Glutamatergic neuron (in vitro differentiated cells): Measurements from ENCODE around the gene SLC17A6. TPM values are rescaled to one million over a fixed set of nuclear protein-coding genes. Genes with fewer than 3 reads are reported as not detected.
A peak's percentile ranks its signal among the peaks of the same experiment; 100 is the strongest.

Source experiments
- DNase-seq: peaks from one replicate; pipeline ENCODE4 v3.0.0; 2022
- H3K27ac Mint-ChIP-seq: one replicate; pipeline ENCODE4 v1.8.0; 2020; ENCODE audit warnings: mild to moderate bottlenecking, mixed read lengths, inconsistent platforms; ENCODE audit not compliant: unreplicated experiment
- H3K27me3 Mint-ChIP-seq: one replicate; pipeline ENCODE4 v1.8.0; 2020; ENCODE audit warnings: mild to moderate bottlenecking, moderate library complexity, mixed read lengths, inconsistent platforms; ENCODE audit not compliant: unreplicated experiment
- H3K36me3 Mint-ChIP-seq: one replicate; pipeline ENCODE4 v1.8.0; 2020; ENCODE audit warnings: mild to moderate bottlenecking, mixed read lengths, inconsistent platforms; ENCODE audit not compliant: unreplicated experiment
- H3K4me1 Mint-ChIP-seq: one replicate; pipeline ENCODE4 v1.8.0; 2020; ENCODE audit warnings: mild to moderate bottlenecking, low read depth, mixed read lengths, inconsistent platforms; ENCODE audit not compliant: unreplicated experiment
- H3K4me3 Mint-ChIP-seq: one replicate; pipeline ENCODE4 v1.8.0; 2020; ENCODE audit warnings: mild to moderate bottlenecking, mixed read lengths, inconsistent platforms; ENCODE audit not compliant: unreplicated experiment
- H3K9me3 Mint-ChIP-seq: one replicate; pipeline ENCODE4 v1.8.0; 2020; ENCODE audit warnings: mild to moderate bottlenecking, moderate library complexity, mixed read lengths, inconsistent platforms; ENCODE audit not compliant: unreplicated experiment
- total RNA-seq: library from RNA; stranded (reverse); fragmentation: NEBNext Ultra II Directional; extraction: Animal tissue kit (Norgen Biotek cat#: 25700); gene quantifications from one replicate; pipeline ENCODE4 v1.2.1, GENCODE V29; 2021; ENCODE audit not compliant: unreplicated experiment
- TF ChIP-seq, protein P1 (sequence below): fragments of 200-600 bp; sonication (generic); IDR thresholded peaks from one replicate; pipeline ENCODE4 v1.5.0; 2021; ENCODE audit not compliant: partially characterized antibody, unreplicated experiment

Gene SLC17A6
- total RNA-seq, 1 donor from 2014 or later = 170 TPM

DNA sequence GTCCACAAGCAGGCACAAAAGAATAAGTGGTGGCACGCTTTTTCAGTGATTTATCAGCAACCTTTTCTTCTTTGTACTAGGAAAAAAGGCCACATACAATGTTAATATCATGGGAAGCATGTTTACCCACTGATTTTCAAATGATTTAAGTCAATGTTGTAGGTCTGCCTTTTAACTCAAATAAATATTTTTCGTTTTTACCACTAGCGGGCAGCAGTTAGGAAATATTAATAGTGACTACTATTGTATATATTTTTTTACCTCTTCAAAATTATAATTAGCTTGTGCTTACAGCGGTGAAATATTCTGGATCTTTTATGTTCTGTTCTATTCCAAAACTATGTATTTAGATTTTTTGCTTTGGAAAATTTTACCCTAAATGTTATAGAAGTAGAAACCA lies 6.4 kb upstream of the SLC17A6 start:
- TF ChIP-seq, protein P1, sequence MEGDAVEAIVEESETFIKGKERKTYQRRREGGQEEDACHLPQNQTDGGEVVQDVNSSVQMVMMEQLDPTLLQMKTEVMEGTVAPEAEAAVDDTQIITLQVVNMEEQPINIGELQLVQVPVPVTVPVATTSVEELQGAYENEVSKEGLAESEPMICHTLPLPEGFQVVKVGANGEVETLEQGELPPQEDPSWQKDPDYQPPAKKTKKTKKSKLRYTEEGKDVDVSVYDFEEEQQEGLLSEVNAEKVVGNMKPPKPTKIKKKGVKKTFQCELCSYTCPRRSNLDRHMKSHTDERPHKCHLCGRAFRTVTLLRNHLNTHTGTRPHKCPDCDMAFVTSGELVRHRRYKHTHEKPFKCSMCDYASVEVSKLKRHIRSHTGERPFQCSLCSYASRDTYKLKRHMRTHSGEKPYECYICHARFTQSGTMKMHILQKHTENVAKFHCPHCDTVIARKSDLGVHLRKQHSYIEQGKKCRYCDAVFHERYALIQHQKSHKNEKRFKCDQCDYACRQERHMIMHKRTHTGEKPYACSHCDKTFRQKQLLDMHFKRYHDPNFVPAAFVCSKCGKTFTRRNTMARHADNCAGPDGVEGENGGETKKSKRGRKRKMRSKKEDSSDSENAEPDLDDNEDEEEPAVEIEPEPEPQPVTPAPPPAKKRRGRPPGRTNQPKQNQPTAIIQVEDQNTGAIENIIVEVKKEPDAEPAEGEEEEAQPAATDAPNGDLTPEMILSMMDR = no peak
- Mint-ChIP-seq H3K27me3 (peaks cover 6% of the 10 kb centered on the region), H3K4me1 (peaks cover 7% of the 10 kb centered on the region), H3K36me3 (no peaks in the 10 kb centered on the region), H3K4me3 (no peak overlapping the region), H3K27ac (no peak overlapping the region), H3K9me3 (peaks cover 4% of the 10 kb centered on the region)
- no peak for DNase-seq

DNA sequence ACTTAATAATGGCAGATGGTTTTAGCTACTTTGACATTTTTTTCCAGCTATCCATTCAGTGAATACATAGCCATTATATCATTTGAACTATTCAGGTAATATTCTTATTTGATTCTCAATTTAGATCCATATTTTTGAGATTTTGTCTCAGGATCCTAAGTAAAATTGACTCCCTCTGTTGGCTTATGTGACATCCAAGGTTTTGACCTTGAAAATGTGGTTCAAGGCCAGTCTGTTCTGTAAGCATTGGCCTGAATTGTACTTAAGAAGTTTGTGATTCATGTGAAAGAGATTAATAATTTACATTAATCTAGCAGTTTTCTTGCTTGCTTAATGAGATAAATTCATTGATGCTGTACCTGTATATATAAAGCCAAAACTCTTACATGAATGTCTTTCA lies 1.6 kb upstream of the SLC17A6 start:
- Mint-ChIP-seq H3K4me1 (peaks cover 16% of the 10 kb centered on the region), H3K4me3 (peak overlapping the region; percentile 81), H3K27ac (peak overlapping the region; percentile 74), H3K9me3 (peaks cover 45% of the 10 kb centered on the region), H3K27me3 (peaks cover 31% of the 10 kb centered on the region), H3K36me3 (peaks cover 8% of the 10 kb centered on the region)
- no peak for DNase-seq
- TF ChIP-seq, protein P1 = no peak

DNA sequence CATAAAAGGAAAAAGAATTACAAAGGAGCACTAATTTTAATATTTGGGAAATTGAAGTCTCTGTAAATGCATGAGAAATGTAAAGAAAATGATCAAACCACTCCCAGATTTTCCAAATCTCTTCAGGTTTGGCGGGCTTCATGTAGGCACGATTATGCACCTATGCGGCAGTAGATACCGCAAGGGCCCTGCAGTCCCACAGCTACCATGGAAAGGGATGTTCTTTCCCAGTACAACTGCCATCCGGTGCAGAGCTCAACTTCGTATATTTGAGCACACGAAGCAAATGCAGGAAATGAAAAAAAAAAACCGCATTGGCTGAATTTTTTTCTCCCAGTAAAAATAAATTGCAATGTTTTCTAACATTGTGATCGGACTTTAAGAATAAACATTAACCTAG lies 1.4 kb downstream of the SLC17A6 start:
- Mint-ChIP-seq H3K27ac (peak overlapping the region; percentile 100), H3K4me1 (peaks cover 31% of the 10 kb centered on the region), H3K27me3 (peaks cover 55% of the 10 kb centered on the region), H3K36me3 (peaks cover 23% of the 10 kb centered on the region), H3K9me3 (peaks cover 71% of the 10 kb centered on the region), H3K4me3 (peak overlapping the region; percentile 96)
- TF ChIP-seq, protein P1 = no peak
- DNase-seq = peak; percentile 19

DNA sequence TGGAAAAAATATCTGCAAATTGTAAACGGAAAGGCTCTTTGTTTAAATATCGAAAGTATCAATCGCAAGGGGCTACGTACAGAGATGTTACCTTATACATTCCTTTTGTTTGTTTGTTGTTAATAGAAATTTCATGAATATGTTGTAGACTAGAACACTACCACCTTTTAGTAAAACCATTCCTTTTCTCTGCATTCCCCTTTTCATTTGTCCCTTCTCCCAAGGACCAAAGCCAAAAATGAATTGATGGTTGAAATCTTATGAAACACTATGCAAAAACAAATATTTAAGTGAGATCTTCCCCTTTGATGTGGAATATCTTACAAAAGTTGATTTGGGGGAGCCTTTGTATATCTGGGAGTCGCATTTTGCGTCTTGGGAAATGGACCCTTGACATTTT lies 2.1 kb downstream of the SLC17A6 start:
- peak overlapping the region; percentile 96 for H3K4me3 Mint-ChIP-seq
- H3K4me1 Mint-ChIP-seq = peaks cover 30% of the 10 kb centered on the region
- peaks cover 23% of the 10 kb centered on the region for H3K36me3 Mint-ChIP-seq

More for the DNA sequence above, 2.1 kb downstream of the SLC17A6 start:
- Mint-ChIP-seq H3K27ac (peak overlapping the region; percentile 100), H3K9me3 (peaks cover 71% of the 10 kb centered on the region), H3K27me3 (peaks cover 55% of the 10 kb centered on the region)
- DNase-seq = no peak
- TF ChIP-seq, protein P1 = no peak
